Measurements from ENCODE around the gene ARHGAP19.
A peak's percentile ranks its signal among the peaks of the same experiment; 100 is the strongest.
"Not testable (repeated sequence)": the region's sequence is repeated elsewhere in the genome, so short reads cannot be mapped to it uniquely, and the experiment has no call there.

Gene ARHGAP19

DNA sequence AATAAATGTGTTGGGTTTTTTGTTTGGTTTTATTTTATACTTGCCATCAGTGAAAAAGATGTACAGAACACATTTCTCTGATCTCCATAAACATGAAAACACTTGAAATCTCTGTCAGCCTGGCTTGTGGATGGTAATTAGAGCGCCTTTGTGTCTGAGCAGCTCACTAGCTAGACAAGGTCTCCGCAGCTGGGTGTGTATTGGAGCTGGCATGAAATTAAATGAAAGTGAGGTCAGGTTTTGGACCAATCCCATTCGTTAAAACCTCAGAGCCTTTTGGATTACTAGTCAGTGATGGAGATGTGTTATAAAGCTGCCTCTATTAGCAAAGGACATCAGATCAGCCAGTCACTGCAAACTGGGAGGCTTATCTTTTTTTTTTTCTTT lies 29.4 kb upstream of the ARHGAP19 start:
- no peak for DNase-seq (ENCODE audit: low read depth in 1 of 2, low spot score in 1 of 2)

DNA sequence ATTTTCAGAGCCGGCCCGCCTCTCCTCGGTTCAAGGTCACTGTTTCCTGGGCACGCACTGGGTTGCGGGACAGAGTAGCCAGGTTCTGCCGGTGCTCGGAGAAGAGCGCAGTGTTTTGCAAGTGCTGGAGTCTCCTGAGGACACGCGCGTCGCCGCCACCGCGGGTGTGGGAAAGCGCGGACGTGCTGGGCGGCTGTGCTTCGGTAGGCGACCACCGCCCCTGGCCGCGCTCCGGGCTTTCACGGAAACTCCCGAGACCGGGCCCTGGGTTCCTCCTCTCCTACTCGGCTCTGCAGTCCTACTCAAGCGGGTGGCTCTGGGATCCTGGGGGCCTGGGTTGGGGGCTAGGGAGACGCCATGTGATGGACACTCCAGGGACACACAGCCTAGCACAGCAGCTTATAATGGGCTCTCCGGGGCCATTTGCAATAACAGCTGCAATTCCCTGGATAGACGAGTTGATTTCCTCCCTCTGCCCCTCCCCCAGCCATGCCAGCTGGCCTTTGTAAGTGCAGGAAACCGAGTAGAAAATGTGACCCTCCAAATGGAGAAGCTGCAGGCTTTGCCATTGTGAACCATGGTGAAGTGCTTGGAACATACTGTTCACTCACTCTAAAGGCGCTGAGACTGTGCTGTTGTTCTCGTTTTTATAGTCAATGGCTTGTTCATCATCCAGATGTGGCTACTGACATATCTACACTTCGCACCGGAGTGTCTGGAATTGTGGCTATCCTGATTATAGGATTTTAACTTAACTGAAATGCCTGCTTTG lies 28.8 kb upstream of the ARHGAP19 start:
- DNase-seq (ENCODE audit: low read depth in 1 of 2, low spot score in 1 of 2), result no peak

DNA sequence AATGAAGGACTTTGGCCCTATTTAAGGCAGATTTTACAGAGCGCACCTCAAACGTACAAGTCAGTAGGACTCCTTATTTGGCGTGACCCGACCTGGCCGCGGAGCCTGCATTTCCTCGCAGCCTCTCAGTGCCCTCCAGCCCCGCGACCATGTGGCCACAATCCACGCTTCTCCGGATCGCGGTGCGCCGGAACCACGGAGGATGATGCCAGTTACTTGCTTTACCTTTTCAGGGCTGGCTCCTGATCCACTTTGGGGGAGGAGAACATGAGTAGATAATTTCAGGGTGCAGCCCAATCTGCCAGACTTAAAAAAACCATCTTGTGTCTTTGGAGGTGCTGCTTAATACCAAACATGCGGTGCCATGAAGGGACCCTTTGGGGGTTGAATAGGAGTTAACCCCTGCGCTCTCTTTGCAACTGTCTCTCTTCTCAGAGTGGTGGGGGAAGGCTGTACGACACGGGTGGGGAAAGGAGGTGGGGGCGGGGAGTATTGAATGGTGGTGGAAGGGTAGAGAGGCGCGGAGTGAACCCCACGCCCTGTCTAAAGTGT lies 28.1 kb upstream of the ARHGAP19 start:
- peak in 1 of 2 donors; percentile 16 for DNase-seq (ENCODE audit: low read depth in 1 of 2, low spot score in 1 of 2)

DNA sequence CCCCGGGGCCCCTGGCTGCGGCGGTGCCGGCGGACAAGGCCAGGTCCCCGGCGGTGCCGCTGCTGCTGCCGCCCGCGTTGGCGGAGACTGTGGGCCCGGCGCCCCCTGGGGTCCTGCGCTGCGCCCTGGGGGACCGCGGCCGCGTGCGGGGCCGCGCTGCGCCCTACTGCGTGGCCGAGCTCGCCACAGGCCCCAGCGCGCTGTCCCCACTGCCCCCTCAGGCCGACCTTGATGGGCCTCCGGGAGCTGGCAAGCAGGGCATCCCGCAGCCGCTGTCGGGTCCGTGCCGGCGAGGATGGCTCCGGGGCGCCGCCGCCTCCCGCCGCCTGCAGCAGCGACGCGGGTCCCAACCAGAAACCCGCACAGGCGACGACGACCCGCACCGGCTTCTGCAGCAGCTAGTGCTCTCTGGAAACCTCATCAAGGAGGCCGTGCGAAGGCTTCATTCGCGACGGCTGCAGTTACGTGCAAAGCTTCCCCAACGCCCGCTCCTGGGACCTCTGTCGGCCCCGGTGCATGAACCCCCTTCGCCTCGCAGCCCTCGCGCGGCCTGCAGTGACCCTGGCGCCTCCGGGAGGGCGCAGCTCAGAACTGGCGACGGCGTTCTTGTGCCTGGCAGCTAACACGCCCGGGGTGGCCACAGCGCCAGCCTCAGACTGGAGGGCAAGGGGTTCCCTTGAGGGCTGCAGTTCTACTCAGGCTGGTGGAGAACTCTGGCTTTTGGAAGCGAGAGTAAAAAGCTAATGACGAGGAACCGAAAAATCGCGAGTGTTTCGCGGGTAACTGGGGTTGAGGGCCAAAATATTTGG lies 27.4 kb upstream of the ARHGAP19 start:
- peak; percentile 28 to 42 for DNase-seq (ENCODE audit: low read depth in 1 of 2, low spot score in 1 of 2)

DNA sequence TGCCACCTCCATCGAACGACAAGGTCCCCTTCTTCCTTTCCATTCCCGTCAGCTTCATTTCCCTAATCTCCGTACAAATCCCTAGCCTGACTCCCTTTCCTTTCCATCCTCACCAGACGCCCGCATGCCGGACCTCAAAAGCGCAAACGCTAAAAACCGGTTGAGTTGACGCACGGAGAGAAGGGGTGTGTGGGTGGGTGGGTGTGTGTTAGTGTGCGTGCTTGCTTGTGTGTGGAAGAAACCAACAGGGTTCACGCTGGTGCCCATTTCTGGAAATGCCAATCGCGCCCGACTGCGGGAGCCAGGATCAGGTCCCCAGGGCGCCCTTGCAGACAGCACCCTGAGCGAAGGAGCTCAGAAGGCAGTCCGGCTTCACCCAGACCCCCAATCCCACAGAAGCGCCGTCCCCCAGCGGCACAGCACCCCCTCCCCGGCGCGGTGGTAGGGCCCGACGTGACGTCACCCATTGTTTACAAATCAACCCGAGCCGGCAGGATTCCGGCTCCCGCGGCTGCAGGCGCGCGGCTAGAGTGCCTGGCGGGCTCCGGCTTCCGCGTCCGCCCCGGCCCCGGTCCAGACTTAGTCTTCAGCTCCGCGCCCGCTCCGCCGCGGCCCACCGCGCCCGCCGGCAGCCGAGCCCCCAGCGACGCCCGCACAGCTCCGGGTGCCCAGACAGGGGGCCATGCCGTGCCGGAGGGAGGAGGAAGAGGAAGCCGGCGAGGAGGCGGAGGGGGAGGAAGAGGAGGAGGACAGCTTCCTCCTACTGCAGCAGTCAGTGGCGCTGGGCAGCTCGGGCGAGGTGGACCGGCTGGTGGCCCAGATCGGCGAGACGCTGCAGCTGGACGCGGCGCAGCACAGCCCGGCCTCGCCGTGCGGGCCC lies 26.6 kb upstream of the ARHGAP19 start, which contains the start of gene FRAT1:
TSS of gene FRAT1 (plus strand) at position 500 of the 880 bp plus-strand sequence. CDS start at position 683, 183 bp downstream.
- peak; percentile 81 to 87 for DNase-seq (ENCODE audit: low read depth in 1 of 2, low spot score in 1 of 2)

DNA sequence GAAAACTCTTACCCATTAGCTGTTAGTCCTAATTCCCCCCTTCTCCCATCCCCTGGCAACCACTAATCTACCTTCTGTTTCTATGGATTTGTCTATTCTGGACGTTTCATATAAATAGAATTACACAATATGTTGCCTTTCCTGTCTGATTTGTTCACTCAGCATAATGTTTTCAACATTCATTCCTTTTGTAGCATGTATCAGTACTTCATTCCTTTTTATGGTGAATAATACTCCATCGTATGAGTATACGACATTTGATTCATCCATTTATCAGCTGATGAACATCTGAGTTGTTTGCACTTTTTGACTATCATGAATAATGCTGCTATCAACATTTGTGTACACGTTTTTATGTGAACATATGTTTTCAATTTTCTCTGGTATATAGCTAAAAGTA lies 22.2 kb upstream of the ARHGAP19 start:
- no peak for DNase-seq (ENCODE audit: low read depth in 1 of 2, low spot score in 1 of 2)

DNA sequence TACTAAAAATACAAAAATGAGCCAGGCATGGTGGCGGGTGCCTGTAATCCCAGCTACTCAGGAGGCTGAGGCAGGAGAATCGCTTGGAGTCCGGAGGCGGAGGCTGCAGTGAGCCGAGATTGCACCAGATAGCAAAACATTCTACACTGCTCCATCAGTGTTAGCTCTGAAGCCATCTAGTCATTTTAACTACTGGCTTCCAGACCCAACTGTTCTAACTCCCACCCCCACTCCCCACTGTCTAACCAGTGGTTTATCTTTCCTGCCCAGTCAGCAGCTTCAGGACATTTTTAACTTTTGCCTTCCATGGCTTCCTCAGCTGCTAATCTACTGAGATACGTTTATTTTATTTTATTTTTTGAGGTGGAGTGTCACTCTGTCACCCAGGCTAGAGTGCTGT lies 20.5 kb upstream of the ARHGAP19 start:
- DNase-seq (ENCODE audit: low read depth in 1 of 2, low spot score in 1 of 2), result no peak

DNA sequence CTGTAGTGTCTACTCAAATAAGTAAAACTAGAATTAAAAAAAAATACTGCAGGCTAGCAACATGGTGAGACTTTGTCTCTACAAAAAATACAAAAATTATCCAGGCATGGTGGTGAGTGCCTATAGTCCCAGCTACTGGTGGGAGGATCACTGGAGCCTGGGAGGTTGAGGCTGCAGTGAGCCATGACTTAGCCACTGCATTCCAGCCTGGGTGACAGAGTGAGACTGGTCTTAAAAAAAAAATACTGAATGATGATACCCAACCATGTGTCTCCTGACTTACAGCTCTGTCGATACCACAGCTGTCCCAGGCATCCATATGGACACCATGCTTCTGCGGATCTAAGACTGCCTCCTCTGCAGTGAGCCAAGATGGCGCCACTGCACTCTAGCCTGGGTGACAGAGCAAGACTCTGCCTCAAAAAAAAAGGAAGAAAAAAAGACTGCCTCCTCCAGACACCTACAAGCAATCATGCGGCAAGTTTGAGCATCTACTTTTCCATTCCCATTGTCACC lies 18.7 kb upstream of the ARHGAP19 start:
- DNase-seq (ENCODE audit: low read depth in 1 of 2, low spot score in 1 of 2), result no peak

DNA sequence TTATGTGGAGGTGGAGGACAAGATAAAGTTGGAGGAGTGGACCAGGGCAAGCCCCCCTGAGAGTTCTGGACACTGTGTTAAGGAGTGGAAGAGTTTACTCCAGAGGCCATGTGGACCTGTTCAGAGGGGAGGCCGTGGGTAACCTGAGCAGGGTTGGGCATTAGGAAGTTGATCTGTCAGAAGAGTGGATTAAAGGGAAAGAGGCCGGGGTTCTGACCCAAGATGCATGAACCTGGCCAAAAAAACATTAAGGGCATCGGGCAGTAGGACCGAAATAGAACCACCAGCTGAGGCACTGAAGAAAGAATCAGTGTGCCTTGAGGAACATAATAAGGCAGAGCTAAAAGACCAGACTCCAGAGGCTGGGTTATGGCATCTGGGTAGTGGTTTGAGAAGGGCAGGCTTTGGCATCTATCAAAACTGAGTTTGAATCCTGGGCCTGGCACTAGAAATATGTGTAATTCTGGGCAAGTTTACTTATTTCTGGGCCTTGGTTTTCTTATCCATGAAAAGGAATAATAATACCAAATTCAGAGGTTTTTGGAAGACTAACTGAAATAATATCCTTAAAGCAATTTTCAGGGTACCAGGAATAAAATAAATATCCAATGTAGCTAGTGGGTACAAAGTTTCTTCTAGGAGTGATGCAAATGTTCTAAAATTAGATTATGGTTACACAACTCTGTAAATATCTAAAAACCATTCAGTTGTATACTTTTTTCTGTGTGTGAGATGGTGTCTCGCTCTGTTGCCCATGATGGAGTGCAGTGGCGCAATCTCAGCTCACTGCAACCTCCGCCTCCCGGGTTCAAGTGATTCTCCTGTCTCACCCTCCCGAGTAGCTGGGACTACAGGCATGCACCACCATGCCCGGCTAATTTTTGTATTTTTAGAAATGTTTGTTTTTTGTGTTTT lies 15.7 kb upstream of the ARHGAP19 start:
- DNase-seq (ENCODE audit: low read depth in 1 of 2, low spot score in 1 of 2), result no peak

DNA sequence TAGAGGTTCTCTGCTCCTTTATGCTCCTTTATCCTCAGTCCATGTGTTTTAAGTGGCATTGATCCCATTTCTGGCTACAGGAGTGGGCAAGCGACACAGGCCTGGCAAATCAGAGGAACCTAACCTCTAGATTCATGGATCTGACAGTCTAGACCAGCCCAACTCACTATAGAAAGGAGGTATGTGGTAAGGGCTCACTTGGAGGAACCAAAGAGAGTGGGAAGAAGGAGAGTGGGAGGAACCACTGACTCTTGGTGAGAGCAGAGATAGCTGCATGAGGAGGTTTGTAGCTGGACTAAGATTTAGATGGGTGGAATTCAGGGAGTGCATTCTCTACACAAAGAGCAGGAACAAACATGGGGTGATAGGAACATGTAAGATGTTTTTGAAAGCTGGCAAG lies 15.0 kb upstream of the ARHGAP19 start:
- no peak for DNase-seq (ENCODE audit: low read depth in 1 of 2, low spot score in 1 of 2)

DNA sequence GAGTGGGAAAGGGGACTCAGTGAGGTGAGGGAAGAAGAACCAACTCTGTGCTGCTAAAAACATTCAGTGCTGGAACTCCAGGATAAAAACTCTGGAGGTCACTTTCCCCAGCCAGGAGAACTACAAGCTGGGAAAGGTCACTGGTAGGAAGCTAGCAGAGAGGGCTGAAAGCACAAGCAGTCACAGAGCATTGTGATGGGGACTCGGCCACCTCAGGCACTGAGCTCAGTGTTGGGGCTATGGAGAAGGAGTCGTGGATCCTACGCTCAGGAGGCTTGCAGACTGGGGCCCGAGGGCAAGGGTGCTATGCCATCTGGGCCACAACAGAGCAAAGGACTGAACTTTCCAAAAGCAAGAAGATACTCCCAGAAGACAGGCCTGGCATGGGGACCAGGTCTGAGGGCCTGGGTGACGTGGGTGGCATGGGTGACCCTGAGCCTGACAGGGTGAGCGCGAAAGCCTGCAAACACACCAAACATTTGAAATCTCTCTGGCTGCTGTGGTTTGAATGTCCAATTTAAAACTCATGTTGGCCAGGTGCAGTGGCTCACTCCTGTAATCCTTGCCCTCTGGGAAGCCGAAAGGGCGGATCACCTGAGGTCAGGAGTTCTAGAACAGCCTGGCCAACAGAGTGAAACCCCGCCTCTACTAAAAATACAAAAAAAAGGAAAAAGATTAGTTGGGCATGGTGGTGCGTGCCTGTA lies 9.8 kb upstream of the ARHGAP19 start:
- no peak for DNase-seq (ENCODE audit: low read depth in 1 of 2, low spot score in 1 of 2)

DNA sequence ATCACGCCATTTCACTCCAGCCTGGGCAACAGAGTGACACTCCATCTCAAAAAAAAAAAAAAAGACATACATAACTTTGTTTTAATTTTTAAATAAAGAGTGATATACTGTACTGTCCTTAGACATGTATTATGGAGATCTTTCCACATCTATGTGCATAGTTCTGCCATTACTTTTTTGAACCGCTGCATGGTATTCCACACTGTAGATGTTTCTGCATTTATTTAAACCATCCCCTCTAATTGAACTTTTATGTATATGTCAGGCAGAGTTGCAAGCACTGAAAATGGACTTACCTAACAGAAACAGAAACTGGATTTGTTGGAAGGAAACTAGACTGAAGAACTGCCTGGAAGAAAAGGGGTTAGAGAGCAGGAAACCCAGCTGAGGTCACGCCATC lies 8.5 kb upstream of the ARHGAP19 start:
- DNase-seq (ENCODE audit: low read depth in 1 of 2, low spot score in 1 of 2), result no peak

DNA sequence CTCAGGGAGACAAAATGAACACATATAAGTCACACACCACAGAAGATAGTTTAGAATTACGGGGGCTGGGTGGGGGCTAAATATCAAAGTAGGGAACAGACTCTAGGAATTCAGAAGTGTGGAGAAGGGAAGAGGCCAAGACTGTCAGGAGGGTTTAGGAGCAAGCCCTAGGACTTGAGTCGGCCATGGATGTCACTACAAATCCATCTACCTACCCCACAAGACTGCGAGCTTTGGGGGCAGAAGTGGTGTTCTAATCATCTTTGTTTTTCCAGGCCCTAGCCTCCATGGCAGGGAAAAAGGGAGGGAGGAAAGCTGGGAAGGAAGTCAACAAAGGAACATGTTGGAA lies 5.8 kb upstream of the ARHGAP19 start:
- DNase-seq (ENCODE audit: low read depth in 1 of 2, low spot score in 1 of 2), result no peak

DNA sequence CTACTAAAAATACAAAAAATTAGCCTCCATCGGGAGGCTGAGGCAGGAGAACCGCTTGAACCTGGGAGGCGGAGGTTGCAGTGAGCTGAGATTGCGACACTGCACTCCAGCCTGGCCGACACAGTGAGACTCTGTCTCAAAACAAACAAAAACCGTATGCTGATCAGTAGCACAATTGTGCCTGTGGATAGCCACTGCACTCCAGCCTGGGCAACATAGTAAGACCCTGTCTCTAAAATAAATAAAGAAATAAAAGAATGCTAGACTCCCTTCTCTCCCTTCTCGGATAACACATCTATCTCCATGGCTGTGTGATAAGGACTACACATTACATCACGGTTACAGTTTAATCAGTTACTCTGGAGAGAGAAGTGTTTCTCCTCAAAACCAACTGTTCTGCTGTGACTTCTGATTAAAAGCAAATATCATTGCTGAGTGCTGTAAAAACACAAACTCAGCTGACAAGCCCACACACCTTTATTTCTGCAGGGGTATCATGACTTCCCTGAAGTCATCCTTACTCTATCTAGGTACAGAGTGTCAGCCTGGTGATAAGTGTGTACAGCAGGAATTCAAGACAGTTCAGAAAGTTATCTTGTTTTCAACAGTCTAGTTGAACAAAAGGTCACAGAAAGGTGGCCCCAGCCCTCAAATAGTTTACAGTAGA lies 5.3 kb upstream of the ARHGAP19 start:
- no peak for DNase-seq (ENCODE audit: low read depth in 1 of 2, low spot score in 1 of 2)

DNA sequence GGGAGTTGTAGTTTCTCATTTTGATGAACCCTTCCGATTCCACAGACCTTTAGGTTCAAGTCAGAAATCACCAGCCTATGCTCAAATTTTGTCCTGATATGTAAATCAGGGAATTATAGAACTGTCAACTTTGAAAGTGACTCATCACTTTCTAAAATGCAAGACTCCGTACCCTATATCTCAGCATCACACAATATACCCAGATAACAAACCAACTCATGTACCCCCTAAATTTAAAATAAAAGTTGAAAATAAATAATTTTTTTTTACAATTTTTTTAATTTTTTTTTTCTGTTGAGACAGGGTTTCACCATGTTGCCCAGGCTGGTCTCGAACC lies 393 bp upstream of the ARHGAP19 start:
- no peak for DNase-seq (ENCODE audit: low read depth in 1 of 2, low spot score in 1 of 2)

DNA sequence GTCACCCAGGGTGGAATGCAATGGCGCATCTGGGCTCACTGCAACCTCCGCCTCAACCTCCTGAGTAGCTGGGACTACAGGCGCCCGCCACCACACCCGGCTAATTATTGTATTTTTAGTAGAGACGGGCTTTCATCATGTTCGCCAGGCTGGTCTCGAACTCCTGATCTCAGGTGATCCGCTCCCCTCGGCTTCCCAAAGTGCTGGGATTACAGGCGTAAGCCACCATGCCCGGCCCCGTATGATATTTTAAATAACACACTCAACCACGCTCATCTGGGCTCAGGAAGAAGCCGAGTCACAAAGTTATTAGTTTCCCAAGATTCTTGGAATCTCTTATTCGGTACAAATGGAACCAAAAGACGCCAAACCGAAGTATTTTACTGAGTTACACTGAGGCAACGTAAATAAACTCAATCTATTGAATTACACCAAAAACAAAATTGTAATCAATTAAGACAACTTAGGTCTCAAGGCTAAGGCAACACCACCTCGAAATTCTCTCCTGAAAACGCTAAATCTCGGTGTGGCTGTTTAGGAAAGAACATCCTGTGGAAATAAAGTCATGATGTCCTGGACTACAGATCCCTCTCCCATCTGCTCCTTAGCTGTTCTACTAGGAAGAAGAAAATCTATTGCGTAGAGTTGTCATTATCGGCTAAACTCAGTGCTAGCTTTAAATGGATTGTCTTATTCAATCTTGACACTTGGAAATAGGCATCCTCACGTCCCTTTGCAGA lies 910 bp downstream of the ARHGAP19 start:
- no peak for DNase-seq (ENCODE audit: low read depth in 1 of 2, low spot score in 1 of 2)

DNA sequence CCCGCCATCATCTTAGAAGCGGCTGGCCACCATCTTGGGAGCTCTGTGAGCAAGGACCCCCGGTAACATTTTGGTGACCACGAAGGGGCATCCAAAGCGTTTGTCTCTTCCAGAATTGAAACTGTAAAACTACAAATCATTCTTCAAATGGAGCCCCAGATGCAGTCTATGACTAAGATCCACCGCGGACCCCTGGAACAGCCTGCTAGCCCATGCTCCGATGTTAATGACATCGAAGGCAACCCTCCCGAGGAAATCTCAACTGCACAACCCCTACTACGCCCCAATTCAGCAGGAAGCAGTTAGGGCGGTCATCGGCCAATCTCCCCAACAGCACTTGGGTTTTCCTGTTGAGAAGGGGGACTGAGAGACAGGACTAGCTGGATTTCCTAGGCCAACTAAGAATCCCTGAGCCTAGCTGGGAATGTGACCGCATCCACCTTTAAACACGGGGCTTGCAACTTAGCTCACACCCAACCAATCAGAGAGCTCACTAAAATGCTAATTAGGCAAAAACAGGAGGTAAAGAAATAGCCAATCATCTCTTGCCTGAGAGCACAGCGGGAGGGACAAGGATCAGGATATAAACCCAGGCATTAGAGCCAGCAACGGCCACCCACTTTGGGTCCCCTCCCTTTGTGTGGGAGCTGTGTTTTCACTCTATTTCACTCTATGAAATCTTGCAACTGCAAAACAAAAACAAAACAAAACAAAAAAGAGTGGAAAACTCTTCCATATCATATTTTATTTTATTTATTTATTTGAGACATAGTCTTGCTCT lies 1.7 kb downstream of the ARHGAP19 start:
- DNase-seq (ENCODE audit: low read depth in 1 of 2, low spot score in 1 of 2), result not testable (repeated sequence)
